Ascending aorta (tissue), 2 donors: ENCODE results near the gene EPHB6. TPM values are rescaled to one million over a fixed set of nuclear protein-coding genes. Genes with fewer than 3 reads are reported as not detected.

ENCODE experiments used
- DNase-seq, 2 donors: peaks; one replicate each; pipeline ENCODE4 v3.0.0-alpha.2; 2019; ENCODE audit warnings: low spot score in 2 of 2
- H3K27ac ChIP-seq, 2 donors: fragments of 200-600 bp; sonication (generic); one replicate each; pipeline ENCODE4 v1.5.1; 2016 to 2017; ENCODE audit warnings: mild to moderate bottlenecking in 1 of 2
- H3K27me3 ChIP-seq: fragments of 200-600 bp; sonication (generic); one replicate; pipeline ENCODE4 v1.5.1; 2017
- H3K36me3 ChIP-seq, 2 donors: fragments of 200-600 bp; sonication (generic); one replicate each; pipeline ENCODE4 v1.5.1; 2016
- H3K4me1 ChIP-seq, 2 donors: fragments of 200-600 bp; sonication (generic); one replicate each; pipeline ENCODE4 v1.5.1; 2016 to 2017; ENCODE audit warnings: mild to moderate bottlenecking in 1 of 2
- H3K4me3 ChIP-seq, 2 donors: fragments of 200-600 bp; sonication (generic); one replicate each; pipeline ENCODE4 v1.5.1; 2016 to 2017; ENCODE audit warnings: mild to moderate bottlenecking in 1 of 2
- H3K9me3 ChIP-seq, 2 donors: fragments of 200-600 bp; sonication (generic); one replicate each; pipeline ENCODE4 v1.5.1; 2016
- intact Hi-C: fragments of 100-400 bp; cut with DNase I; formaldehyde crosslinking; loops from one replicate; pipeline ENCODE4 v1.15.1; 2023
- total RNA-seq: library from RNA; depleted of rRNA; stranded (reverse); fragments of >200 nt; gene quantifications from one replicate; pipeline ENCODE4 v1.1.0, GENCODE V29; 2016
- TF ChIP-seq, protein P1 (sequence below), 3 experiments: fragments of 200-600 bp in 2 of 3; fragments of 450-650 bp in 1 of 3; sonication (generic) in 2 of 3; IDR thresholded peaks; one replicate each; pipeline ENCODE4 v1.5.1; 2016 to 2019; ENCODE audit warnings: antibody characterized with exemption in 3 of 3, mild to moderate bottlenecking in 1 of 3, moderate library complexity in 1 of 3

EPHB6 gene
- total RNA-seq, 1 donor from 2014 or later, result 13.1 TPM

- intact Hi-C loops, result no loop called here
- Histone ChIP-seq H3K9me3 (no peaks in the 10 kb centered on the region), H3K4me3 (no peak overlapping the region), H3K4me1 (no peaks in the 10 kb centered on the region), H3K27me3 (no peaks in the 10 kb centered on the region), H3K27ac (no peak overlapping the region), H3K36me3 (no peaks in the 10 kb centered on the region)
- TF ChIP-seq, protein P1, sequence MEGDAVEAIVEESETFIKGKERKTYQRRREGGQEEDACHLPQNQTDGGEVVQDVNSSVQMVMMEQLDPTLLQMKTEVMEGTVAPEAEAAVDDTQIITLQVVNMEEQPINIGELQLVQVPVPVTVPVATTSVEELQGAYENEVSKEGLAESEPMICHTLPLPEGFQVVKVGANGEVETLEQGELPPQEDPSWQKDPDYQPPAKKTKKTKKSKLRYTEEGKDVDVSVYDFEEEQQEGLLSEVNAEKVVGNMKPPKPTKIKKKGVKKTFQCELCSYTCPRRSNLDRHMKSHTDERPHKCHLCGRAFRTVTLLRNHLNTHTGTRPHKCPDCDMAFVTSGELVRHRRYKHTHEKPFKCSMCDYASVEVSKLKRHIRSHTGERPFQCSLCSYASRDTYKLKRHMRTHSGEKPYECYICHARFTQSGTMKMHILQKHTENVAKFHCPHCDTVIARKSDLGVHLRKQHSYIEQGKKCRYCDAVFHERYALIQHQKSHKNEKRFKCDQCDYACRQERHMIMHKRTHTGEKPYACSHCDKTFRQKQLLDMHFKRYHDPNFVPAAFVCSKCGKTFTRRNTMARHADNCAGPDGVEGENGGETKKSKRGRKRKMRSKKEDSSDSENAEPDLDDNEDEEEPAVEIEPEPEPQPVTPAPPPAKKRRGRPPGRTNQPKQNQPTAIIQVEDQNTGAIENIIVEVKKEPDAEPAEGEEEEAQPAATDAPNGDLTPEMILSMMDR (IDR thresholded peaks at IDR 0.05), result no peak
- no peak for DNase-seq
Measured at GRCh38 chr7:142901426-142902259, 46.8 kb downstream of the EPHB6 start.

DNA sequence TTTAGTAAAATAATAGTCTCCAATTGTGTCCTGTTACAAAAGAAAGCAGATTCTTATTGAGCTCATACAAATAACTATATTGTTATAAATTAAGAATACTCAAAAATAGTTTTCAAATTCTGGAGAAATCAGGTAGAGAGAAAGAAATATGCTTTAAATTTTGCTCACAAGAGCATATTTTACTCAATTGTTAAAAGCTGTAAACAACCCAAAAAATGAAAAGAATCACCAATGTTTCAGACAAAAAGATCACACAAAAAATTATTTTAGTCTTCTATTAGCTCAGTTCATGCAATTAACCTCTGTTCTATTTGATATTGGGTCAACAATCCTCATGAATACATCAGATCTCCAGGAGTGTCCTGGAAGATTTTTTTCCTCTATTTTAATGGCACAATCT, 49.3 kb downstream of the EPHB6 start:
- TF ChIP-seq, protein P1 (IDR thresholded peaks at IDR 0.05), result no peak
- DNase-seq, result no peak
- H3K9me3 ChIP-seq, result no peaks in the 10 kb centered on the region
- no peak overlapping the region for H3K4me3 ChIP-seq
- intact Hi-C loops, result no loop called here
- no peaks in the 10 kb centered on the region for H3K27me3 ChIP-seq
- no peaks in the 10 kb centered on the region for H3K4me1 ChIP-seq
- no peak overlapping the region for H3K27ac ChIP-seq
- no peaks in the 10 kb centered on the region for H3K36me3 ChIP-seq

- TF ChIP-seq, protein P1 (IDR thresholded peaks at IDR 0.05), result no peak
- Histone ChIP-seq H3K9me3 (no peaks in the 10 kb centered on the region), H3K4me3 (no peak overlapping the region), H3K27ac (no peak overlapping the region), H3K36me3 (no peaks in the 10 kb centered on the region), H3K4me1 (no peaks in the 10 kb centered on the region), H3K27me3 (no peaks in the 10 kb centered on the region)
- DNase-seq, result no peak
- intact Hi-C loops, result no loop called here
Measured at GRCh38 chr7:142905759-142906158, 50.9 kb downstream of the EPHB6 start.

DNA sequence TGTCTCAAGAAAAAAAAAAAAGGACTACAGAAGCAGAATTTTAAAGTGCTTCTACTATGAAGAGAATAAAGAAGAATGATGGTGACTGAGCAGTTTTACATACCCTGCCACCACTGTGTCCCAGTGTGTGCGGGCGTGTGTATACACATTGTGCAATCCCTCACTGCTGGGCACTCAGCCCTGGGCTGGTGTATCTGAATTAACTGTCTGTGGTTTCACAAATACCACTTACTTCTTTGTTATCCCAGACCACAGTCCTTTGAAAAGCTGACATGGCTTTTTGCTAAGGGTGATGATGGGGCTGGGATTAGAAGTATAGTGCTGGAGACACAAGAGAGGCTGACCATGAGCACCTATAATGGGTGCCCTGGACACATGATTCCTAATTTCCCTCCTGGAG, 51.8 kb downstream of the EPHB6 start:
- intact Hi-C loops, result no loop called here
- H3K27ac ChIP-seq, result no peak overlapping the region
- TF ChIP-seq, protein P1 (IDR thresholded peaks at IDR 0.05), result no peak
- no peaks in the 10 kb centered on the region for H3K4me1 ChIP-seq
- H3K9me3 ChIP-seq, result no peaks in the 10 kb centered on the region
- no peak for DNase-seq
- no peaks in the 10 kb centered on the region for H3K27me3 ChIP-seq
- no peak overlapping the region for H3K4me3 ChIP-seq
- H3K36me3 ChIP-seq, result no peaks in the 10 kb centered on the region

DNA sequence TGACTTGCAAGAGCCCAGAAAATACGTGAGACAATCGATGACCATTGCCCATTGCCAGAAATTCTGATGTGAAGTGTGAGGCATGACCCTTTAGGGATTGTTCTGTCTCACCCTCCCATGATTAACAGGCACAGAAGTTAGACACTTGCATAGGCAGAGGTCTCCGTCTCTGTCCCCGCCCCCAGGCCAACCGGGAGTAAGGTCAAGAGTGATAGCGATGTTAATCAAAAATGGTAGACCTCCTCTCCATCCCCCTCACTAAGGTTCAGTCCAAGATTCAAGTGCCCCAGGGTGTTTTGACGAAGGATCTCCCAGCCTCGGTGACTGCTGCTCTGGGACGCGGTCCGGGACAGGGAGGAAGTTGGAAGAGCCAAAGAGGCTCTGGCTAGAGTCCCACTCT, 53.4 kb downstream of the EPHB6 start:
- Histone ChIP-seq H3K9me3 (no peaks in the 10 kb centered on the region), H3K36me3 (no peaks in the 10 kb centered on the region), H3K4me3 (no peak overlapping the region), H3K4me1 (no peaks in the 10 kb centered on the region), H3K27me3 (no peaks in the 10 kb centered on the region), H3K27ac (no peak overlapping the region)
- intact Hi-C loops, result no loop called here
- TF ChIP-seq, protein P1 (IDR thresholded peaks at IDR 0.05), result no peak
- no peak for DNase-seq
